Stimulated activated CD8-positive, alpha-beta memory T cell treated with anti-CD3 and anti-CD28 coated beads, Interleukin-4, amount 100 ng/mL, for 24 hours (primary cell): ENCODE data around the gene IGLON5.

ENCODE experiments used
- DNase-seq: peaks from one replicate; pipeline ENCODE4 v3.0.0-alpha.2; 2020; ENCODE audit warnings: low read depth

Gene IGLON5

DNA sequence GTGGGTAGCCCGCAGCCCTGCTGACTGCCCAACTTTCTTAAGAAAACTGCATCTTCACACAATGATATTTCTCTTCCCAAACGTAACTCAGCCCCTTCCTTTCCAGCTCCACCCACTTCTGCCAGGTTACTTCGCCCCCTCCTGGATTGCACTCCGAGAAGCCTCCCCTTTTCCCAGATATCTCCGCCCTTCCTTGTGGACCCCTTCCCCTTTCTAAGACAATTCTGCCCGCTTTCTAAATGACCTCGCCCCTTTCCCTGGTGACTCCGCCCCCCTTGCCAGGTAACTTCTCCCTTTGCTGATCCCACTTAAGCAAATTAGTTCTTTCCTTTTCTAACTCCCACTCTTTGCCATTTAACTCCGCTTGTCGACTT, 27.9 kb downstream of the IGLON5 start:
- no peak for DNase-seq

DNA sequence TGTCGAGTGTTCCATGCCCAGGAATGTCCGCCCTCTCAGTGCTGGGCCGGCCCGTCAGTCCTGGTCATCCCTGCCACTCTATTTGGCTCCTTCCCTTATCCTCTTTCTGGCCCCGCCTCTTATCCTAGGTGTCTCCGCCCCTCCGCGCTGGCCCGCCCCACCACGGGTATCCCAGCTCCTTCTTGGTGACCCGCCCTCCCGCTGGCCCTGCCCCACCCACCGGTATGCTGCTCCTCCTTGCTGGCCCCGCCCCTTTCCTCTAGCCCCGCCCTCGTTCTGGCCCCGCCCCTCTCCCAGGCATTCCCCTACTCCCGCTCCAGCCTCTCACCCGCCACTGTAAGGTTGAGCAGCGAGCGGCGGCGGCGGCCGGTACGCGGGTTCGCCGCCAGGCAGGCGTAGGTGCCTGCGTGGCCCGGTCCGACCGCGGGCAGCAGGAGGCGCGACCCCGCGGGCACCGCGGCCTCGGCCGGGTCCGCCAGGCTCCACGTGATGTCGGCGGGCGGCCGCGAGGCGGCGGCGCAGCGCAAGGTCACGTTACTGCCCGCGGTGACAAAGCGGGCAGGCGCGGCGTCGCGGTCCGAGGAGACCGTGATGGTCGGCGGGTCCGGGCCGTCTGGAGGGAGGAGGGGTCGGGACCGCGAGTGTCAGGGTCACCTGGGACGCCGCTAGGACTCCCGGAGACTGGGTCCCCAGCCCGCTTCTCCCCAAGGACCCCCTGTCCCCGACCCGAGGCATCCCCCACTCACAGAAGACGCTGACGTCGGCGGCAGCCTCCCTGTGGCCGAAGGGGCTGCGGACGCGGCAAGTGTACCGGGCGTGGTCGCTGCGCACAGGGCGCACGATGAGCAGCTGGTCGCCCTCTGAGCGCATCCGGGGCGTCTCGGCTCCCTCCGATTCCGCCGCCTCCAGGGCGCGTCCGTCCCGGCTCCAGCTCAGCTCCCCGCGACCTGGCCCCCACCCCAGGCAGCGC, 28.5 kb downstream of the IGLON5 start:
- peak; percentile 95 for DNase-seq

- no peak for DNase-seq
Measured at GRCh38 chr19:51341066-51341465, 29.6 kb downstream of the IGLON5 start.

GRCh38 chr19:51341976-51342580, 30.6 kb downstream of the IGLON5 start, which contains the start of gene VSIG10L:
VSIG10L (minus strand) TSS chr19:51342139; CDS start chr19:51342124, 15 bp downstream.
- DNase-seq, result no peak

GRCh38 chr19:51342631-51343569, 31.5 kb downstream of the IGLON5 start:
- DNase-seq, result no peak

GRCh38 chr19:51345076-51345620, 33.7 kb downstream of the IGLON5 start:
- no peak for DNase-seq

DNA sequence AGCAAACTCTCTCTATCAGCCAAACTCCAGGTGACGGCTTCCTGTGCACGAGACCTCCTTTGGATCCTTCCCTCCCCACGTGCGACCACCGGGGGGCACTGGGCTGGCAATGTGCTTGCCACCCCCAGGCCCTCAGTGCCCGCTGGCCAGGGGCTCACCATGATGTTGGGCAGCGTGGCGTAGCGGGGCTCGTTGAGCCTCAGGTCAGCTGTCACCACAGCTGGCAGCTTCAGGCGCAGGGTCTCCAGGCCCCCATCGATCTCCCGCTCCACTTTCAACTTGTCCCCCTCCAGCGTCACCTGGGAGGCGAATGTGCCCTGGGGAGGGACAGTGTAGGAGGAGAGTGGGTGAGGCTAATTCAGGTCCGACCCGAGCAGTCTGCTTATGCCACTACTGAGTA, 35.3 kb downstream of the IGLON5 start:
- no peak for DNase-seq

DNA sequence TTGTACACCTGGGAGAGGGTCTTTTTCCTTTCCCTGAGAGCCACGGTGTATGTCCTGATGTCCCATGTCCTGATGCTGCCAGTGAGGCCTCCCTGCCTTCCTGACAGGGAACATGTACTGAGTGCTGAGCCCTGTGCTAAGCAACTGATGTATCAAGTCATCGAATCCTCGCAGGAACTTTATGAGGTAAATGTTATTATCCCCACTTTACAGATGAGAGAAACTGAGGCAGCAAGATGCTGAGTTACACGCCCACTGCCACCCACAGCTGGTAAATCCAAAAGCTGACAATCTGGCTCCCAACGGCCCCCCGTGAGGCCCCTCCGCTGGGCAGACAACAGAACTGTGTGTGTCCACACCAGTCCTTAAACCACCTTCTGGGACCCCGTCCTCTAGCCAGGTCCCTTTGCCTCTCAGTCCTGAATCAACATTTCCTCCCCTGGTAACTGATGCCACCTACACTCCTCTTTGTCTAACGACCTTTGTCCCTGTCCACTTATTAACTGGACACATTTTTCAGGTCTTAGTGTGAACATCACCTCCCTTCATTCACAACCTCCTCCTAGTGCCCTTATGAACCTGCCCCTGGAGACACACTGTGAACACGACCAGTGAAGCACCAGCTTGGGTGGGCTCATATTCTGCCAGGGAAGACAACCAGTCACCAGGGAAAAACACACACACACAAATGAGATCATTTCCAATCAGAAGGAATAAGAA, 35.9 kb downstream of the IGLON5 start:
- no peak for DNase-seq

DNA sequence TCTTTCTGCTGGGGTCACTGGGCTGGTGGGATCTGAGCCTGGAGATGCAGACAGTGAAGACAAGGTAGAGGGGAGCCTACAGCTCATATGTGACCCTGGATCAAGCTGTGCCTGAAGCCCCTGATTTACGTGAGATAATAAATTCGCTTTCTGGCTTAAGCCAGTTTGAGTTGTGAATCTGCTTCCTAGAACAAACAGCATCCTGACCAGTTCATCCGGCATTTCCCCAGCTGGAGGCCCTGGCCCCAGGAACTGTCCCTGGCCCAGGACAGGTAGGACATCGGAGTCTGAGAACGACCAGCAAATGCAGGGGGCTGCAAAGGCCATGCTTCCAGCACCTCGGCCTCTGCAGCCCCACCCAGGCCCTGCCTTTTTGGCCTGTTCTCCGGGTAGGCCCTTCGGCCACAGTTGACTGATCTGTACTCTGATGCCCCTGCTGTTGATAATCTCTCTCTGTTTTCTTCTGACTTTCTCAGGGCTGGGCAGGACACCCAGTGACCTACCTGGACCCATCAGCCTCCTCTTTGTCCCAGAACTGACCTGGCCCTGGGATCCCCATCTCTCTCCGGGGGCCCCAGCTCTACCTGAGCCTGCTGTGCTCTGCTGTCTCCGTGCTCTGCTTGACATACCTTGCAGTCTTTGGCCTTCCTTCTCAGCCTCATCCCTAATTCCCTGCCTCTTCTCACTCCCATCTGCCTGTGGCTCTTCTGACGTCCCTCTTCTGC, 40.0 kb downstream of the IGLON5 start:
- no peak for DNase-seq

DNA sequence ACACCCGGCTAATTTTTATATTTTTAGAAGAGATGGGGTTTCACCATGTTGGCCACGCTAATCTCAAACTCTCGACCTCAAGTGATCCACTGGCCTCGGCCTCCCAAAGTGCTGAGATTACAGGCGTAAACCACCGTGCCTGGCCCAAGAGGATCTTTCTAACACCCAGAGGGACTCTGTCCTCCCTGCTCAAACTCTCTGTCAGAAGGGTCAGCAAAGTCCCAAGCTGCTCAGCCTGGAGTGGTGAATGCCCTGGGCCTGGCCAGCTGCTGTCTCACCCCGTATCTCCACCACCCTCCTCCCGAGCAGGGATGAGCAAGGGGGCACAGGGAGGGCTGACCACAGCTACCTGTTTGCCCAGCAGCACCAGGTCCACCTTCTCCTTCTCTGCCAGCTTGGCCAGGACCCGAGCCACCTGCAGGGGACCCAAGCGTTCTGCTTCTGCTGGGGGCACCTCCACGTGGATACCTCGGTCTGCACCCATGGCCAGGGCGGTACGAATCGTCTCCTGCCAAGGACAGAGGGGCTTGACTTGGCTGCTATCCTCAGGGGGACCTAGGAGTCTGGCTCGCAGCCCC, 41.4 kb downstream of the IGLON5 start:
- DNase-seq, result no peak

DNA sequence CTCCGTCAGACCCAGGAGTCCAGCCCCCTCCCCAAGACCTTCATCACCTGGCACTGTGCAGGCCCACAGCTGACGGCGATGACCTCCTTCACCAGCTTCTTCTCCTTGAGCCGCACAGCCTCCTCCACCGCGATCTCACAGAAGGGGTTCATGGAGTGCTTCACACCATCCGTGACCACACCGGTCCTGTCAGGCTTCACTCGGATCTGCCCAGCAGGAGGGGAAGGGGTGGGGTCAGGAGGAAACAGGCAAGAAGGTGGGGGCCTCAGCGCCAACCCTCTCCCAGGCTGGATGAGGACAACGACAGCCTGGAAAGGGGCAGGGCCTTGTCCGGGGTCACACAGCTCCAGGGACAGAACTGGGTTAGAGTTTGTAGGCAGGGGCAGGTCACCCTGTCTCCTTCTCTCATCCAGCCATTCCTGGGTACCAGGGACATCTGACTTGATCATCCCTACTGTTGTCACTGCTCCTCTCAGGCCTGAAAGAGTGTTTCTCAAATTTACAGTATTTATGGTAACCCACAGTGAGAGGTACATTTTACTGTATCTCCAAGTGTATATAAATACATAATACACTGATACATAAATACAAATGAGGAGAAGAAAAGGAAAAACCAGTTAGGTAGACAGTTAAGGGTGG, 42.8 kb downstream of the IGLON5 start:
- DNase-seq, result no peak

GRCh38 chr19:51354742-51355148, 43.3 kb downstream of the IGLON5 start:
- DNase-seq, result no peak

GRCh38 chr19:51356159-51356801, 44.8 kb downstream of the IGLON5 start:
- DNase-seq, result no peak

- no peak for DNase-seq
Measured at GRCh38 chr19:51357952-51358351, 46.5 kb downstream of the IGLON5 start.

GRCh38 chr19:51359294-51359693, 47.9 kb downstream of the IGLON5 start:
- DNase-seq, result no peak

DNA sequence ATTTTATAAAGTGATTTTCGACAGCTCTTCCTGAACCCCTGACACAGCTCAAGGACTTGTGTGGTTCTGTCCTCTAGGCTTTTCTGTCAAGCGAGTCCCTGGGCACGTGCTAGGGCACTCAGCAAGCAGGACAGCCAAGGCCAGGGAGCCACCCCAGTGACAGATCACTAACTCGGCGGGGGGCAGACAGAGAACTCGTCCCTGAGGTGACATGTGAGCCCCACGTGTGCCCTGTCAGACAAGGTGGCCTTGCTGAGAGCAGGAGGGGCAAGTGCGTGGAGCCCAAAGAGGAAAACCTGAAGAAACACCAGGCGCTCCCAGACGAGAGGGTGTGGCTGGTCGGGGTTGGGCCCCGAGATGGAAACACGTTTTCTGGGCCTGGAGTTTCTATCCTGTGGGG, 49.8 kb downstream of the IGLON5 start:
- no peak for DNase-seq

DNA sequence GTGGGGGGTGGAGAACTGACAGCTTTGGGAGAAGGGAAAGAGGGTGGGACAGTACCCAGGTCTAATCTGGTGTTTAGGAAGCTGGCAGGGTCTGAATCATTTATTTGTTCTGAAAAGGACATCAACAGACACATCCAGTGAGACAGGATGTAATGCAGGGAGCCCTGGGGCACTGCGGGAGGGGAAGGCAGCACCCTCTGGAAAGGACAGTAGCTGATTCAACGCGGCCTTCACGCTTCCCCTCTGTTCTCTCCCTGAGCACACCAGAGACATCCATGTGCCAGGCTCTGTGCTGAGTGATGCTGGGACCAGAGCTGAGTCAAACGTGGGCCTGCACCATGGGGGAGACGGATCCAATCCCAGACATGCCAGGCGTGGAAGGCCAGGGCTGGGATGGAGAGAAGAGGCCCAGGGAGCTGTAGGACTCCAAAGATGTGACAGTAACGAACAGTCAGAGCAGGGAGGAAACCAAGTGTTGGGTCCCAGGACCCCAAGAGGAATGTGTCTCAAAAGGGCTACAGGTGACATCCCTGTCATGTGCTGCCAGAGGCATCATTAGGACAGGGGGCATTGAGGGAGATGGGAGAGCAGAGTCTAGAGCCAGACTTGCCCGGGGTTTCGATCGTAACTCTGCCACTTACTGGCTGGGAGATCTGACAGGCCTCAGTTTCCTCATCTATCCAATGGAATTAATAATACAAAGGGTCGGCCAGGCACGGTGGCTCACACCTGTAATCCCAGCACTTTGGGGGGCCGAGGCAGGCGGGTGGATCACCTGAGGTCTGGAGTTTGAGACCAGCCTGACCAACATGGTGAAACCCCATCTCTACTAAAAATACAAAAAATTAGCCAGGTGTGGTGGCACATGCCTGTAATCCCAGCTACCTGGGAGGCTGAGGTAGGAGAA, 53.0 kb downstream of the IGLON5 start:
- DNase-seq, result no peak
